ENCODE data around the gene CARMIL1. TPM values are rescaled to one million over a fixed set of nuclear protein-coding genes. Genes with fewer than 3 reads are reported as not detected.

The CARMIL1 gene
- total and polyA plus RNA-seq, 2 of the 8 experiments (the other 6 are each of a cell fraction or from before 2014, with no cell fraction given), result 20.3 to 40.4 TPM

- Histone ChIP-seq H3K9ac (replicated peaks in 1 of 4; ENCODE audit: extremely low read depth in 1 of 4, low read depth in 3 of 4, low read length in 3 of 4) (no peak overlapping the region), H4K5ac (ENCODE audit: insufficient read length, low read depth, low read length) (no peak overlapping the region), H3K27ac (ENCODE audit: low read depth, low read length) (no peak overlapping the region), H3K56ac (replicated peaks; ENCODE audit: insufficient read length, low read depth, low read length) (no peak overlapping the region), H3K79me1 (ENCODE audit: low read depth, low read length) (peaks cover 5% of the 10 kb centered on the region), H3K4ac (replicated peaks; ENCODE audit: insufficient read length, low read depth, low read length) (no peak overlapping the region), H3K4me1 (replicated peaks in 1 of 4; ENCODE audit: control insufficient read depth in 3 of 4, insufficient read depth in 4 of 4, low read length in 3 of 4) (peaks cover 11 to 18% (median 15%) of the 10 kb centered on the region in 4 experiments; a peak in 6 of 7 replicates), H4K20me1 (replicated peaks in 1 of 2; ENCODE audit: control insufficient read depth in 1 of 2, insufficient read depth in 2 of 2, low read length in 2 of 2) (no peaks in the 10 kb centered on the region), H3K18ac (ENCODE audit: extremely low read depth, low read length) (no peak overlapping the region), H3K14ac (ENCODE audit: insufficient read length) (no peak overlapping the region), H4K8ac (ENCODE audit: extremely low read depth, insufficient read depth, low read length) (no peak overlapping the region), H3K4me3 (ENCODE audit: extremely low read depth in 1 of 4, insufficient read depth in 2 of 4, low read depth in 3 of 4, low read length in 4 of 4) (no peak overlapping the region), H2AFZ (ENCODE audit: low read length) (no peak overlapping the region), H4K91ac (replicated peaks; ENCODE audit: insufficient read length, low read length) (no peak overlapping the region), H3K27me3 (replicated peaks in 1 of 4; ENCODE audit: control insufficient read depth in 3 of 4, extremely low read depth in 1 of 4, insufficient read depth in 3 of 4, low read length in 3 of 4) (no peaks in the 10 kb centered on the region), H3K79me2 (ENCODE audit: control insufficient read depth in 1 of 2, insufficient read depth in 2 of 2, low read length in 2 of 2) (no peaks in the 10 kb centered on the region), H2BK20ac (ENCODE audit: low read length) (no peak overlapping the region), H2BK120ac (replicated peaks; ENCODE audit: low read depth, low read length) (no peak overlapping the region), H2BK5ac (ENCODE audit: low read depth, low read length) (no peak overlapping the region), H3K23me2 (ENCODE audit: low read depth, low read length) (no peaks in the 10 kb centered on the region), H3K9me3 (ENCODE audit: insufficient read depth in 2 of 2, low read depth in 1 of 2, low read length in 1 of 2) (no peaks in the 10 kb centered on the region), H3K4me2 (ENCODE audit: insufficient read depth in 1 of 2, low read depth in 2 of 2, low read length in 2 of 2) (no peak overlapping the region), H3K23ac (ENCODE audit: insufficient read length) (no peak overlapping the region), H2BK15ac (ENCODE audit: low read length) (no peak overlapping the region), H2BK12ac (ENCODE audit: low read depth, low read length) (no peak overlapping the region), H2AK5ac (ENCODE audit: low read depth, low read length) (no peak overlapping the region), H3K36me3 (ENCODE audit: control insufficient read depth in 2 of 4, insufficient read depth in 4 of 4, low read length in 3 of 4) (no peaks in the 10 kb centered on the region)
- FAIRE-seq (no peak), DNase-seq (ENCODE audit: low read depth in 1 of 2, low spot score in 2 of 2) (no peak)
- CTCF ChIA-PET (ENCODE audit: partially characterized antibody), result interaction anchor here (0.6 to 1.0 kb wide), 4 partner anchors 15 to 542 kb away, joined by 3 to 4 read pairs (median 3); no protein-coding TSS in a partner anchor
- POLR2A ChIA-PET (ENCODE audit: partially characterized antibody), result no interaction called here
- 80% methylated on average over 3 of the region's 3 CpGs; no CpG with 5 or more reads in 1 of the 2 experiments for WGBS, 2 experiments (ENCODE audit: extremely low coverage in 1 of 2, insufficient coverage in 1 of 2, insufficient read length in 1 of 2, insufficient replicate concordance in 2 of 2, low coverage in 1 of 2, low lambda C conversion rate in 2 of 2, missing lambda C conversion rate in 1 of 2)
- TF ChIP-seq KDM4A (IDR thresholded peaks at IDR 0.05; ENCODE audit: low read depth, low read length, severe bottlenecking), result no peak
- TF ChIP-seq JUND (IDR thresholded peaks at IDR 0.05; ENCODE audit: low read length), result no peak
- no peak for TF ChIP-seq JUN (IDR thresholded peaks at IDR 0.05; ENCODE audit: low read depth, low read length)
- TF ChIP-seq BACH1 (IDR thresholded peaks at IDR 0.05; ENCODE audit: low read length), result no peak
- no peak for TF ChIP-seq SIX5 (IDR thresholded peaks at IDR 0.05; ENCODE audit: low read depth, low read length)
- no peak for TF ChIP-seq NRF1 (IDR thresholded peaks at IDR 0.05; ENCODE audit: low read depth, low read length)
- TF ChIP-seq ZNF274 (IDR thresholded peaks at IDR 0.05; ENCODE audit: borderline replicate concordance, extremely low read depth, low read length), result no peak
- no peak for TF ChIP-seq HDAC6 (IDR thresholded peaks at IDR 0.05; ENCODE audit: low read depth, low read length)
- no peak for TF ChIP-seq RNF2 (IDR thresholded peaks at IDR 0.05; ENCODE audit: borderline replicate concordance, low read depth, low read length, missing control alignments, poor library complexity, severe bottlenecking)
- TF ChIP-seq MAX (IDR thresholded peaks at IDR 0.05), result no peak
- TF ChIP-seq RAD21 (IDR thresholded peaks at IDR 0.05 in 1 of 2, conservative IDR thresholded peaks at IDR 0.05 in 1 of 2; ENCODE audit: low read depth in 2 of 2, low read length in 2 of 2), result no peak
- TF ChIP-seq, protein P1, sequence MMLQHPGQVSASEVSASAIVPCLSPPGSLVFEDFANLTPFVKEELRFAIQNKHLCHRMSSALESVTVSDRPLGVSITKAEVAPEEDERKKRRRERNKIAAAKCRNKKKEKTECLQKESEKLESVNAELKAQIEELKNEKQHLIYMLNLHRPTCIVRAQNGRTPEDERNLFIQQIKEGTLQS (IDR thresholded peaks at IDR 0.05; ENCODE audit: insufficient read depth, low read depth, low read length), result no peak
- TF ChIP-seq NANOG (IDR thresholded peaks at IDR 0.05; ENCODE audit: insufficient read depth, low read depth, low read length, poor library complexity, severe bottlenecking), result no peak
Measured at GRCh38 chr6:25452031-25452430, 172.9 kb downstream of the CARMIL1 start.

Data from H1 (cell line).